ENCODE data around the gene NXPE3. TPM values are rescaled to one million over a fixed set of nuclear protein-coding genes. Genes with fewer than 3 reads are reported as not detected.
"Not testable (repeated sequence)": the region's sequence is repeated elsewhere in the genome, so short reads cannot be mapped to it uniquely, and the experiment has no call there.

NXPE3 gene
- total RNA-seq: 48.0 TPM
- long read RNA-seq, full-length matches to known transcripts: 72 of 119 reads
- long read RNA-seq, partial matches to known transcripts: 17 of 119 reads
- long read RNA-seq, other reads (novel, unspliced or antisense): 30 of 119 reads

DNA sequence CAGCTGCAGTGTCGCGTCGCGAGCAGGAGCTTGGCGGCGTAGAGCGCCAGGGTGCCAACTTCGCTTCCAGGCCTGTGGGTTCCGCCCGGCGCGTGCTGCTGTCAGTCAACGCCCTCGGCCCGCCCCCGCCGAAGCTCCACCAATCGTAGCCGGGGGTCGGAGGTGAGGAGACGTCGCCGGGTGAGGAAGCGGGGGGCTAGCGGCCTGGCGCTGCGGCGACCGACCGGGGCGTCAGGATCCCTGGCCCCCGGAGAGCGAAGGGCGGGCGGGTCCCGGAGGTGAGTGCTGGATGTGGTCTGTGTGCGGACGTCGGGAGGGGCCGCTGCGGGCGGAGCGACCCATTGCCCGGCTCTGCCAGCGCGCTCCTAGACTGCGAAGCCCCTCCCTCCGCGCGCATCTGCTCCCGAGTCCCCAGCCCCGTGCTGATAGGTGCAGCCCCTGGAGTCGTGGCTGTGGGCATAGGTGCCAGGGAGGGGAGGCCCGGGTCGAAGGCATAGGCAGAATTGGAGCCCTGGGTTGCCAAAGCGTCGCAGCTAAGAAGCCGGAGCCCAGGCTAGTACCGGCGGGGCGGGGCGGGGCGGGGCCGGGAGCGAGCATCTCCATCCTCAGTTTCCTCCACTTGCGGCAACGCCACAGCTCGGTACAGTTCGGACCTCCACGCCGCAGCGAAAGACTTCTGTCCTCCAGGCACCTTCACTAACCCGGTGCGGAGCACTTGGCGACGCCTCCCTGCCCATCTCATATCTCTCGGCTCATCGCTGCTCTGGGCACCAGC is at the start of gene NXPE3:
Gene NXPE3, plus strand, starts transcription at position 165 of the 775 bp plus-strand sequence. CDS start 6,386 bp downstream, outside the sequence.
- intact Hi-C loops (cut with micrococcal nuclease): no loop called here
- peak; percentile 97 for ATAC-seq
- peak; percentile 97 for DNase-seq

DNA sequence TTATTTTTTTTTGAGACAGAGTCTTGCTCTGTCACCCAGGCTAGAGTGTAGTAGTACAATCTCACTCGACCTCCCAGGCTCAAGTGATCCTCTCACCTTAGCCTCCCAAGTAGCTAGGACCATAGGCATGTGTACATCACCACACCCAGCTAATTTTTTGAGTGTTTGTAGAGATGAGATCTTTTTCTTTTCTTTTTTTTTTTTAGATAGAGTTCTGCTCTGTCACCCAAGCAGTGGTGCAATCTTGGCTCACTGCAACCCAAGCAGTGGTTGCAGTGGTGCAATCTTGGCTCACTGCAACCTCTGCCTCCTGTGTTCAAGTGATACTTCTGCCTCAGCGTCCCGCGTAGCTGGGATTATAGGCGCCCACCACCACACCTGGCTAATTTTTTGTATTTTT is 49.4 kb upstream of the NXPE3 start:
- no peak for DNase-seq
- no peak for ATAC-seq
- intact Hi-C loops (cut with micrococcal nuclease): no loop called here

DNA sequence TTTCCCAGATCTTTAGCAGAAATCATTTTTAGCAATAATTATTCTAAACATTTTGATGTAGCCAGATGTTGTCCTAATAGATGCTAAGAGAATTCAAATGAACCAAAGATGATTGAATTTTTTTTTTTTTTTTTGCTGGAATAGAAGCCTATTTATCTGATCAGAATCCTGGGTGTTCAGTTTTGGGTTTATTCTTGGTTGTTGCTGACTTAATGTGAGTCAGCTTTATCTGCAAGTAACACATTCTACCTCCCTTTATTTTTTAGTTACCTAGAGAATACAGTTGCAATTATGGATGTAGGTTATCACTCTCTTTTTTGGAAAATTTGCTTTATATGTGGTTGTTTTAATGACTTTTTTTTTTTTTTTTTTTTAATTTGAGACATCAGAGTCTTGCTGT is 48.2 kb upstream of the NXPE3 start:
- intact Hi-C loops (cut with micrococcal nuclease): no loop called here
- no peak for ATAC-seq
- no peak for DNase-seq

DNA sequence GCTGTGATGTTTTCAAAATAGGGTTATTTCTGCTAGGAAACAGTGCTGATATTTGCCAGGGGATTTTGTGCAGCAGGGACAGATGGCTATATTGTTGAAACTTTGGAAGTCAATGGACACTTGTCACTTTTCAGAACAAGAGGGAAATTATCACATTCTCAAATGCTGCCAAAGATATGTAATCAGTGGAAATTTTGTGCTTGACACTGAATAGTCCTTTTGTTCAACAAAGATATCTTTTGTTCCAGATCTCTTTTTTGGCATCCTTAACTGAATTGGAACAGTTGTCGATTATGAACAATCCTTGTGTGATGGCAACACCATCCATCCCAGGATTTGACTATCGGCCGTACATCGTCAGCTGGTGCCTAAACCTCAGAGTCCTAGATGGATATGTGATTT is 46.8 kb upstream of the NXPE3 start:
- ATAC-seq (no peak), DNase-seq (no peak)
- intact Hi-C loops (cut with micrococcal nuclease): no loop called here

DNA sequence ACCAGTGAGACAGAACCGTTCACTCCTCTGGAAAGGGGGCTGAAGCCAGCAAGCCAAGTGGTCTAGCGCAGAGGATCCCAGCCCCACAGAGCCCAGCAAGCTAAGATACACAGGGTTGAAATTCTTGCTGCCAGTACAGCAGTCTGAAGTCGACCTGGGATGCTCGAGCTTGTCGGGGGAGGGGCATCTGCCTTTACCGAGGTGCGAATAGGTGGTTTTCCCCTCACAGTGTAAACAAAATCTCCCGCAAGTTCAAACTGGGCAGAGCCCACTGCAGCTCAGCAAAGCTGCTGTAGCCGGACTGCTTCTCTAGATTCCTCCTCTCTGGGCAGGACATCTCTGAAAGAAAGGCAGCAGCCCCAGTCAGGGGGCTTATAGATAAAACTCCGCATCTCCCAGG is 43.2 kb upstream of the NXPE3 start:
- no peak for ATAC-seq
- DNase-seq: no peak
- intact Hi-C loops (cut with micrococcal nuclease): no loop called here

DNA sequence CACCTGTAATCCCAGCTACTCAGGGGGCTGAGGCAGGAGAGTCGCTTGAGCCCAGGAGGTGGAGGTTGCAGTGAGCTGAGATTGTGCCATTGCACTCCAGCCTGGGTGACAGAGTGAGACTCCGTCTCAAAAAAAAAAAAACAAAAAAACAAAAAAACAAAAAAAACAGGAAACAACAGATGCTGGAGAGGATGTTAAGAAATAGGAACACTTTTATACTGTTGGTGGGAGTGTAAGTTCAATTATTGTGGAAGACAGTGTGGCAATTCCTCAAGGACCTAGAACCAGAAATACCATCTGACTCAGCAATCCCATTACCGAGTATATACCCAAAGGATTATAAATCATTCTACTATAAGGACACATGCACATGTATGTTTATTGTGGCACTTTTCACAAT is 37.1 kb upstream of the NXPE3 start:
- DNase-seq; intact Hi-C loops (cut with micrococcal nuclease); ATAC-seq: not testable (repeated sequence)

DNA sequence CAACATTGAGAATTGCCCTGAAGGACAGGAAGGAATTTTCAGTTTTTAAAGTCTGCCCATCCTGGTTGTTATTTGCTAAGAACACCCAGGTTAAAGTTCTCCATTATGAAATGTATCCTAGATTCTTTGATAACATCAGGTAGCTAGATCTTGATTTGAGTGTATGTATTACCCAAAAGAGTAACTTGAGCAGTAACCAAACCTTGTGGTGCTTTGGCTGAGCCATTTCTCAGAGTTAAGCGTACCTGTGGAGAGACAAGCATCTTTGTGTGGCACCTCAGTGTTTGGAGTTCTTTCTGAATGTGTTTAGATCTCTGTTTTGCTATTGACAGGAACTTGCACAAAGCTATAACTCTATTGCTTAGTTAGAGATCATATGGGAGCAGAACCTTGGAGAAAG is 34.2 kb upstream of the NXPE3 start:
- DNase-seq (no peak), ATAC-seq (no peak)
- intact Hi-C loops (cut with micrococcal nuclease): no loop called here

DNA sequence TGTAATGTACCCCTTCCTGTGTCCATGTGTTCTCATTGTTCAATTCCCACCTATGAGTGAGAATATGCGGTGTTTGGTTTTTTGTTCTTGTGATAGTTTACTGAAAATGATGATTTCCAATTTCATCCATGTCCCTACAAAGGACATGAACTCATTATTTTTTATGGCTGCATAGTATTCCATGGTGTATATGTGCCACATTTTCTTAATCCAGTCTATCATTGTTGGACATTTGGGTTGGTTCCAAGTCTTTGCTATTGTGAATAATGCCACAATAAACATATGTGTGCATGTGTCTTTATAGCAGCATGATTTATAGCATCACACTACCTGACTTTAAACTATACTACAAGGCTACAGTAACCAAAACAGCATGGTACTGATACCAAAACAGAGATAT is 33.1 kb upstream of the NXPE3 start:
- DNase-seq; ATAC-seq; intact Hi-C loops (cut with micrococcal nuclease): not testable (repeated sequence)

DNA sequence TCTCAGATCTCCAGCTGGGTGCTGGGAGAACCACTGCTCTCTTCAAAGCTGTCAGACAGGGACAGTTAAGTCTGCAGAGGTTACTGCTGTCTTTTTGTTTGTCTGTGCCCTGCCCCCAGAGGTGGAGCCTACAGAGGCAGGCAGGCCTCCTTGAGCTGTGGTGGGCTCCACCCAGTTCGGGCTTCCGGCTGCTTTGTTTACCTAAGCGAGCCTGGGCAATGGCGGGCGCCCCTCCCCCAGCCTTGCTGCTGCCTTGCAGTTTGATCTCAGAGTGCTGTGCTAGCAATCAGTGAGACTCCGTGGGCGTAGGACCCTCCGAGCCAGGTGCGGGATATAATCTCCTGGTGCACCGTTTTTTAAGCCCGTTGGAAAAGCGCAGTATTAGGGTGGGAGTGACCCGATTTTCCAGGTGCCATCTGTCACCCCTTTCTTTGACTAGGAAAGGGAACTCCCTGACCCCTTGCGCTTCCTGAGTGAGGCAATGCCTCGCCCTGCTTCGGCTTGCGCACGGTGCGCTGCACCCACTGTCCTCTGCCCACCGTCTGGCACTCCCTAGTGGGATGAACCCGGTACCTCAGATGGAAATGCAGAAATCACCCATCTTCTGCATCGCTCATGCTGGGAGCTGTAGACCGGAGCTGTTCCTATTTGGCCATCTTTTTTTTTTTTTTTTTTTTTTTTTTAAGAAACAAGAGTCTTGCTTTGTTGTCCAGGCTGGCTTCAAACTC is 25.5 kb upstream of the NXPE3 start:
- DNase-seq; intact Hi-C loops (cut with micrococcal nuclease); ATAC-seq: not testable (repeated sequence)

DNA sequence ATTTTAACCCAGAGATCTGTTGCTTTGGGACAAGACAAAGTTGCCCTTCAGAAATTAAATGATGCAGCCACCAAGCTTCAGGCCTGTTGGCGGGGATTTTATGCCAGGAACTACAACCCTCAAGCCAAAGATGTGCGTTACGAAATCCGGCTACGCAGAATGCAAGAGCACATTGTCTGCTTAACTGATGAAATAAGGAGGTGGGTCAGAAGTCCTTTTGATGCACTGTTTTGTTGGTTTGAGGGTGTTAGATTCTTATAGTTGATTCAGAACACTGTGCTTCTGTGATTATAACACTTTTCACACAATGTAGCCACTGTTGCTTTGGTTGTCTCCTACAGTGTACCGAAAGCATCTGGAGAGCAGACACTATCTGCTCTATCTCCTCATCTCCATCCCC is 20.8 kb upstream of the NXPE3 start:
- intact Hi-C loops (cut with micrococcal nuclease): no loop called here
- ATAC-seq: no peak
- no peak for DNase-seq

DNA sequence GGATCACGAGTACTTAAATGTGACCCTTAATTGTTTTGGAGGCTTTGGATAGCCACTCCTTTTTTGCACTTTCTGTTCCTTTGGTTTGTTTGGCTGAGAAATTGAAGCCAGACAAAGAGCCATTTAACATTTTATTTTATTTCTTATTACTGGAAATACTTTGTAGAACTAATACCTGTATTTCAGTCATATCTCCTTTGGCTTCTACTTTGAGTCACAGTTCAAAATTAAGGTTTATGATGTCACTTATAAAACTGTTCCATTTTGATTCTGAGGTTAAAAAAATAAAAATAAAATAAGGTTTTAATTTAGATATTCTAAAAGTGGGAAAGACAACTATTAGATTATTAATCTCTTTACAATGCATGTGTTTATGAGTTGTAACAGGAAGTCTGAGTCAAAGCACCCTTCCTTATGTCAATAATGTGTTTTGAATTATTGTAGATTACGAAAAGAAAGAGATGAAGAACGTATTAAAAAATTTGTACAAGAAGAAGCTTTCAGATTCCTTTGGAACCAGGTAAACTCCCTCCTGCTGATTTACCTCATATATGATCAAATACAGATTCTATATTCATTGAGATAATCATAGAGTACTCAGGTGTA is 16.9 kb upstream of the NXPE3 start:
- ATAC-seq (no peak), DNase-seq (no peak)
- intact Hi-C loops (cut with micrococcal nuclease): no loop called here

DNA sequence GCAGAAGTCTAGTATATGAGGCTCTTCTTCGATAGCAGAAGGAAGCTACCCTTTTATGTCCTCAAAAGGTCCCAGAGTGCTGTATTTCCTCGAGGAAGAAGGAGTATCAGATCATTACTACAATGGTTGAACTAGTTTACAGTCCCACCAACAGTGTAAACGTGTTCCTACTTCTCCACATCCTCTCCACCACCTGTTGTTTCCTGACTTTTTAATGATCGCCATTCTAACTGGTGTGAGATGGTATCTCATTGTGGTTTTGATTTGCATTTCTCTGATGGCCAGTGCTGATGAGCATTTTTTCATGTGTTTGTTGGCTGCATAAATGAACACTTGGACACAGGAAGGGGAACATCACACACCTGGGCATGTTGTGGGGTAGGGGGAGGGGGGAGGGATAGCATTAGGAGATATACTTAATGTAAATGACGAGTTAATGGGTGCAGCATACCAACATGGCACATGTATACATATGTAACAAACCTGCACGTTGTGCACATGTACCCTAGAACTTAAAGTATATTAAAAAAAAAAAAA is 1.2 kb upstream of the NXPE3 start:
- intact Hi-C loops (cut with micrococcal nuclease); DNase-seq; ATAC-seq: not testable (repeated sequence)

DNA sequence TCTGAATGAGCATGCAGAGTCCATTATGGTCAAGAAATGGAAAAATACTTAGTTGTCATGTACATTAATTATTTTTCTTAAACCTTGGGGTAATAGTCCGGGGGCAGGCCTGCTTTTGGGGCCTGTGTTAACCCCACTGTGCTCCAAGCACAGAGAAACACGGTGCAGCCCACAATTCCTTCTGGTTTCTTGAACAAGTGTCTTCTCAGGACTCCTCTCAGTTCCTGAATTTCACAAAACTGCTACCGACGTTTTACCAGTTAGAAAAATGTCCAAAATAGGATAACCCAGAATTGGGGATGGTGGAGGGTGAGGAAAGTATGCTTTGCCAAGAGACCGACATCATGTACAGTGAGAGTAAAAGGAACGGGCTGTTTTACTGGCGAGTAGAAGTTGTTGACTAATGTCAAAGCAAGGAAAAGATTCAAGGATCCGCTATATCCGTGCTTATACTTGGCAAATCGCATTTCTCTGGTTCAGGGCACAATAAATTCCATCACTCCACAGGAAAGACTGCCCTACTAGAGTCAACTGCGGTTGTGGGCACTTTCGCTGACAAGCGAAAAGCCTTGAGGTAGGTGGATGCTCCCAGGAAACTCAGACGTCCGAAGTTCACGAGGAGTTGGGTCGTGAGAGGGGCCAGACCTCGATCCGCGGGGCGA is 495 bp upstream of the NXPE3 start:
- ATAC-seq: no peak
- intact Hi-C loops (cut with micrococcal nuclease): no loop called here
- DNase-seq: no peak

DNA sequence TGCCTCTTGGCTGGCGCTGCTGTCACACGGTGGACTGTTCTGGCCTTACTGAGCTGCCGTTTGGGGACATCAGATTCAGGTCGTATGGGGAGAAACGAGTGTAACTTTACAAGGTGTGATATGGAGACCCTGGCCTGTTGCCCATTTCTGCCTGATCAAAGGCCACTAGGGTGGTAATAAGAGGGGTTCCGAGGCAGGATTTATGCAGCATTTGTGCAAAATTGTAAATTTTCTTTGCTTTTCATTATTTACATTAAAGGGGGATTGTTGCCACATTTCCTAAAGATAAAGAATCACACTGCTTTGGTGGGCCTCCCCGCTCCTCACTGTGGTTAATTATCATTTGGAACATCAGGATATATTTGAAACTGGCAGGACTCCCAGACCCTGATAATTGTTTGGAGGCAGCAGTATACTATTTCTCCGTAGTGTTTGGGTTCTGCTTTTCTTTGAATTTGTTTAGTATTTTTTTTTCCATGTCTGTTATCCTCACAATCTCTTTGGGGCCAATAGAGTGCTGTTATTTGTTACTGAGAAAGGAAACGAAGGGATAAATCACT is 891 bp downstream of the NXPE3 start:
- intact Hi-C loops (cut with micrococcal nuclease): no loop called here
- no peak for ATAC-seq
- no peak for DNase-seq

DNA sequence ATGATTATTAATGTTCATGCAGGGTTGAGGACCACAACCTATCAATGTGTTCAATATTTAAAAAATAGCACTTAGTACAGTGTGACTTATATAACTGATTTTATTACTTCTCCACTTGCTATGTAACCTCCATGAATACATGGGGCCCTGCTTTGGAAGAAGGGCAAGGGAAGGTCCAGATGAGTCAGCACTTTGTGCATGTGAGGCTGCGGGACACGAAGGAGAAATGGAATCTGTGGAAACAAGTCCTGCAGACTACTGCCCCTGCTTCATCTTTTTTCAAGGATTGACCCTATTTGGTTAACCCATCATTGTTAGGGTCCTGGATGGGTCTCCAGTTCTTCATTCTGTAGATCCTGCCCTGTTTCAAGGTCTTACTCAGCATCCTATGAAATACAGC is 1.6 kb downstream of the NXPE3 start:
- ATAC-seq (peak; percentile 35), DNase-seq (no peak)
- intact Hi-C loops (cut with micrococcal nuclease): no loop called here

DNA sequence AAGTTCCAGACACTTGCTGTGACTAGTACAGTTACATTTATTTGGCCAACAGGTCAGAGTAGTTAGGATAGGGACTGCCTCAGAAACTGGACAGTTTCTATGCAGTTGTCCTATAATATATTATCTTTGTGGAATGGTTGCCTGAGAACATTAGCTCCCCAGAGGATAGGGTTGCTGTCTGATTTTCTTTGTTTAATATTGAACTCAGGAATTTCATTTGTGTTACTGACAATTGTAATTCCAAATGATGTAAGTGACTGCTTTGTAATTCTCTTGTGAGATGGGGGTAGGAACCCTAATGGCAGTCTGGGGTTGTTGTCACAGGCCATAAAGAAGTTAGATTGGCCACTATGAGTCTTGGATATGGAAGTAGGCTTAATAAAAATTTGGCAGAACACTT is 2.2 kb downstream of the NXPE3 start:
- no peak for DNase-seq
- intact Hi-C loops (cut with micrococcal nuclease): no loop called here
- no peak for ATAC-seq

DNA sequence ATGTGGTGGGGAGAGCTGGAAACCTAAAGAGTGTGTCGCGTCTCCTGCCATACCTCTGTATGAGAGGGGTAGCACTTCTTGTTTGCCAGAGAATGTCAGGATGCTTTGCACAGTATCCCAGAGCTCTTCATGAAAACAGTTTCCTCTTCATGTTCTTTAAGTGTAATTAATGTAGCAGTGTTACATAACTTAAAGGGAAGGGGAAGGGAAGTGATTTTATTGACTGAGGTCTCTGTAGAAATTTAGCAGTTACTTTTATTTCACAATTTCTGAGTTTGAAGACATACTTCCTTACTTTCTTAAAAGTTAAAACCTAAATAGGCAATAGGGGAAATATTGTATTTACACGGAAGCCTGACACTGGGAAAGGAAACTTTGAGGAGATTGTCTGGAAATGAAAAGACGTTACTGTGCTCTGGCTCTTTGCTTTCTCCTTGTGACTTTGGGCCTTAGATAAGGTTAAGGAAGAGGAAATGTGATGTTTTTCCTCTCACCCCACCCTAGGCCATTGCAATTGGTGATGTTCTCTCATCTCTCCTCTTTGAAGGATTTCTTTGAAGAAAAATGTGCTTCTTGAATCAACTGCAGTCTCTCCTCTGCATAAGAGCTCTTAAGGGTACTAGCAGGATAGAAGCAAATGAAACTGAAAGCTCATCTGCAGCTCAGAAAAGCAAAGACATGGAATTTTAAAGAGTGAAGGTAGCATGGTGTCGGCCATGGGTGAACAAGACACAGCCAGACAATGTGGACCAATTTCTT is 6.0 kb downstream of the NXPE3 start:
- ATAC-seq: peak; percentile 31
- intact Hi-C loops (cut with micrococcal nuclease): no loop called here

DNA sequence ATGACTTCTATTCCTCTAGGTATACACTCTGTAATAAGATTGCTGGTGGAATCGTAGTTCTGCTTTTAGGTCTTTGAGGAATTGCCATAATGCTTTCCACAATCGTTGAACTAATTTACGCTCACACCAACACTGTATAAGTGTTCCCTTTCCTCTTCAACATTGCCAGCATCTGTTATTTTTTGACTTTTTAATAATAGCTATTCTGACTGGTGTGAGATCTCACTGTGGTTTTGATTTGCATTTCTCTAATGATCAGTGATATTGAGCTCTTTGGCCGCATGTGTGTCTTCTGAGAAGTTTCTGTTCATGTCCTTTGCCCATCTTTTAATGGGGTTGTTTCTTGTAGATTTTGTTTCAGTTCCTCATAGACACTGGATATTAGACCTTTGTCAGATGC is 12.8 kb downstream of the NXPE3 start:
- intact Hi-C loops (cut with micrococcal nuclease): no loop called here
- DNase-seq: no peak
- no peak for ATAC-seq

More for the DNA sequence above, 6.0 kb downstream of the NXPE3 start:
- no peak for DNase-seq
